Astrocyte (in vitro differentiated cells and primary cell): ENCODE data around the gene ZBTB22. TPM values are rescaled to one million over a fixed set of nuclear protein-coding genes. Genes with fewer than 3 reads are reported as not detected.

Experiments used
- DNase-seq: peaks from one replicate; pipeline ENCODE4 v3.0.0-alpha.2; 2010; ENCODE audit warnings: low read depth
- FAIRE-seq: peaks from 2 replicates; lab custom pipeline; 2011; peaks lifted over from hg19 to GRCh38; lab: Jason Lieb, UNC
- H2AFZ ChIP-seq: 2 replicates; pipeline ENCODE4 v1.6.0; 2012; ENCODE audit warnings: low read depth, low read length, inconsistent platforms
- H3K27ac ChIP-seq: 2 replicates; pipeline ENCODE4 v1.5.1; 2011; ENCODE audit warnings: low read depth, low read length, inconsistent platforms
- H3K27me3 ChIP-seq: 2 replicates; pipeline ENCODE4 v1.6.0; 2011; ENCODE audit warnings: low read length, inconsistent platforms; ENCODE audit not compliant: insufficient read depth
- H3K36me3 ChIP-seq: 2 replicates; pipeline ENCODE4 v1.5.1; 2011; ENCODE audit warnings: low read length, inconsistent platforms; ENCODE audit not compliant: insufficient read depth
- H3K4me1 ChIP-seq: 2 replicates; pipeline ENCODE4 v1.5.1; 2011; ENCODE audit warnings: low read length, inconsistent platforms; ENCODE audit not compliant: insufficient read depth
- H3K4me2 ChIP-seq: 2 replicates; pipeline ENCODE4 v1.6.0; 2012; ENCODE audit warnings: low read length, inconsistent platforms
- H3K4me3 ChIP-seq: 2 replicates; pipeline ENCODE4 v1.5.1; 2011; ENCODE audit warnings: low read depth, mild to moderate bottlenecking, low read length, inconsistent platforms; ENCODE audit not compliant: insufficient read depth
- H3K79me2 ChIP-seq: 2 replicates; pipeline ENCODE4 v1.6.0; 2012; ENCODE audit warnings: mild to moderate bottlenecking, low read length, inconsistent platforms; ENCODE audit not compliant: insufficient read depth
- H3K9ac ChIP-seq: 2 replicates; pipeline ENCODE4 v1.6.0; 2012; ENCODE audit warnings: mild to moderate bottlenecking, low read length, inconsistent platforms
- H3K9me3 ChIP-seq: 2 replicates; pipeline ENCODE4 v1.5.1; 2012; ENCODE audit warnings: low read depth, mild to moderate bottlenecking, low read length, inconsistent platforms; ENCODE audit not compliant: insufficient read depth
- H4K20me1 ChIP-seq: 2 replicates; pipeline ENCODE4 v1.6.0; 2012; ENCODE audit warnings: low read length, inconsistent platforms; ENCODE audit not compliant: insufficient read depth
- H3K27ac Mint-ChIP-seq: one replicate; pipeline ENCODE4 v1.8.0; 2021; ENCODE audit warnings: mild to moderate bottlenecking, mixed read lengths; ENCODE audit not compliant: unreplicated experiment
- H3K27me3 Mint-ChIP-seq: one replicate; pipeline ENCODE4 v1.8.0; 2021; ENCODE audit warnings: low read depth, mixed read lengths; ENCODE audit not compliant: unreplicated experiment
- H3K36me3 Mint-ChIP-seq: one replicate; pipeline ENCODE4 v1.8.0; 2021; ENCODE audit warnings: low read depth, mixed read lengths; ENCODE audit not compliant: unreplicated experiment
- H3K4me1 Mint-ChIP-seq: one replicate; pipeline ENCODE4 v1.8.0; 2021; ENCODE audit warnings: low read depth, mixed read lengths; ENCODE audit not compliant: unreplicated experiment
- H3K4me3 Mint-ChIP-seq: one replicate; pipeline ENCODE4 v1.8.0; 2021; ENCODE audit warnings: mild to moderate bottlenecking, moderate library complexity, mixed read lengths; ENCODE audit not compliant: unreplicated experiment
- H3K9me3 Mint-ChIP-seq: one replicate; pipeline ENCODE4 v1.8.0; 2021; ENCODE audit warnings: mild to moderate bottlenecking, mixed read lengths; ENCODE audit not compliant: unreplicated experiment
- EZH2 ChIP-seq: IDR thresholded peaks from 2 replicates; pipeline ENCODE4 v1.6.1; 2012; ENCODE audit warnings: mild to moderate bottlenecking, low read length, inconsistent platforms; ENCODE audit not compliant: insufficient read depth
- total RNA-seq: library from RNA; stranded (reverse); gene quantifications from 2 replicates; pipeline ENCODE4 v1.2.1, GENCODE V29; 2021
- TF ChIP-seq, protein P1 (sequence below): IDR thresholded peaks from 2 replicates; pipeline ENCODE4 v1.5.1; 2011; ENCODE audit warnings: low read depth, mild to moderate bottlenecking, inconsistent platforms, low read length, moderate library complexity; ENCODE audit not compliant: insufficient read depth

Gene ZBTB22
- total RNA-seq, 1 donor from 2014 or later, result 13.1 TPM

DNA sequence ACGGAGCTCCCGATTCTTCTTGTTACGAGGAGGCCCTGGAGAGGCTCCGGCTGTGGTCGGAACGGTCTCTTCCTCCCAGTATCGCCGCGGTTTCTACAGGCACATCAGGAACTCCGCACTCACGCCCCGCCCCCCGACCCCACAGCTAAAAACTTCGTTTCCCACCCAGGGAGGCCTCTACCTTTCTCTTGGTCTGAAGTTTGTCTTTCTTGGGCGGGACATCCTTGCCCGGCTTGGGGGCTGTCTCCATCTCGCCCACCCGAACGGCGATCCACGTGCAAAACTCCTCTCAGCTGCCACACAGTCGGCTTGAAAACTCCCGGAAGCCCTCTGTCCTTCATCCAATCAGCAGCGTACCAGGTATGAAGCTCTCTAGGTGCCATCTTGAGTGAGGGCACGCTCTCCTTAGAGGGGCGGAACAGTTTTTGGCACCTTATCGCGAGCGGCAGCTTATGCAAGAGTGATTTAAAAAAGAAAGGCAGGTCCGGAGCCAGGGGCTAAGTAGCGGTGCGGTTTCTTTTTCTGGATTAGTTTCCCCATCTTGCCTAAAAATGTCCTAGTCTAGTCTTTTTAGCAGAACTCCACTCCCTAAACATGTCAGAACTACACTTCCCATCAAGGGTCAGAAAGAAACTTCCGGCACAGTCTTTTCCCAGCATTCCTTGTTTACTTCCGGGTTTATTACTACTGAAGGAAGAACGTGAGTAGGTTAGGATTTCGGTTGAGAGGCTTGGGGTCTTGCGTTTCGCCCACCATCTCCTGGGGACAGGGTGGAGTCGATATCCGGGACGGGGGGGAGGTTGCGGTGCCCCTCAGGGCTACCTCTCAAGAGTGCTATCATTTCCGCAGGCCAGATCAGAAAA is 28.4 kb downstream of the ZBTB22 start, which contains the start of the genes PFDN6 and WDR46:
Gene PFDN6, plus strand, starts transcription at position 681 of the 863 bp plus-strand sequence. CDS start 256 bp downstream, outside the sequence.
Gene WDR46, minus strand, starts transcription at position 319 of the 863 bp plus-strand sequence. Its CDS starts 69 bp downstream, at position 250.
- peaks cover 31% of the 10 kb centered on the region for H3K36me3 ChIP-seq
- peak within 1 kb of the TSS; percentile 86 for H2AFZ ChIP-seq
- no peak for TF ChIP-seq EZH2
- TF ChIP-seq, protein P1, sequence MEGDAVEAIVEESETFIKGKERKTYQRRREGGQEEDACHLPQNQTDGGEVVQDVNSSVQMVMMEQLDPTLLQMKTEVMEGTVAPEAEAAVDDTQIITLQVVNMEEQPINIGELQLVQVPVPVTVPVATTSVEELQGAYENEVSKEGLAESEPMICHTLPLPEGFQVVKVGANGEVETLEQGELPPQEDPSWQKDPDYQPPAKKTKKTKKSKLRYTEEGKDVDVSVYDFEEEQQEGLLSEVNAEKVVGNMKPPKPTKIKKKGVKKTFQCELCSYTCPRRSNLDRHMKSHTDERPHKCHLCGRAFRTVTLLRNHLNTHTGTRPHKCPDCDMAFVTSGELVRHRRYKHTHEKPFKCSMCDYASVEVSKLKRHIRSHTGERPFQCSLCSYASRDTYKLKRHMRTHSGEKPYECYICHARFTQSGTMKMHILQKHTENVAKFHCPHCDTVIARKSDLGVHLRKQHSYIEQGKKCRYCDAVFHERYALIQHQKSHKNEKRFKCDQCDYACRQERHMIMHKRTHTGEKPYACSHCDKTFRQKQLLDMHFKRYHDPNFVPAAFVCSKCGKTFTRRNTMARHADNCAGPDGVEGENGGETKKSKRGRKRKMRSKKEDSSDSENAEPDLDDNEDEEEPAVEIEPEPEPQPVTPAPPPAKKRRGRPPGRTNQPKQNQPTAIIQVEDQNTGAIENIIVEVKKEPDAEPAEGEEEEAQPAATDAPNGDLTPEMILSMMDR, result no peak
- peaks cover 22% of the 10 kb centered on the region for H3K4me1 Mint-ChIP-seq
- H3K4me3 Mint-ChIP-seq, result peak within 1 kb of the TSS; percentile 99
- FAIRE-seq (no peak), DNase-seq (peak; percentile 86)
- H3K4me1 ChIP-seq, result peaks cover 14% of the 10 kb centered on the region
- peak within 1 kb of the TSS; percentile 90 for H3K9ac ChIP-seq
- H3K36me3 Mint-ChIP-seq, result peaks cover 9% of the 10 kb centered on the region
- peaks cover 16% of the 10 kb centered on the region for H4K20me1 ChIP-seq
- no peaks in the 10 kb centered on the region for H3K9me3 ChIP-seq
- H3K27ac ChIP-seq, result peak within 1 kb of the TSS; percentile 55
- H3K79me2 ChIP-seq, result peaks cover 66% of the 10 kb centered on the region
- peak within 1 kb of the TSS; percentile 96 for H3K4me3 ChIP-seq
- H3K9me3 Mint-ChIP-seq, result peaks cover 2% of the 10 kb centered on the region
- H3K4me2 ChIP-seq, result peak within 1 kb of the TSS; percentile 90
- no peaks in the 10 kb centered on the region for H3K27me3 Mint-ChIP-seq
- no peaks in the 10 kb centered on the region for H3K27me3 ChIP-seq
- peak within 1 kb of the TSS; percentile 89 for H3K27ac Mint-ChIP-seq

DNA sequence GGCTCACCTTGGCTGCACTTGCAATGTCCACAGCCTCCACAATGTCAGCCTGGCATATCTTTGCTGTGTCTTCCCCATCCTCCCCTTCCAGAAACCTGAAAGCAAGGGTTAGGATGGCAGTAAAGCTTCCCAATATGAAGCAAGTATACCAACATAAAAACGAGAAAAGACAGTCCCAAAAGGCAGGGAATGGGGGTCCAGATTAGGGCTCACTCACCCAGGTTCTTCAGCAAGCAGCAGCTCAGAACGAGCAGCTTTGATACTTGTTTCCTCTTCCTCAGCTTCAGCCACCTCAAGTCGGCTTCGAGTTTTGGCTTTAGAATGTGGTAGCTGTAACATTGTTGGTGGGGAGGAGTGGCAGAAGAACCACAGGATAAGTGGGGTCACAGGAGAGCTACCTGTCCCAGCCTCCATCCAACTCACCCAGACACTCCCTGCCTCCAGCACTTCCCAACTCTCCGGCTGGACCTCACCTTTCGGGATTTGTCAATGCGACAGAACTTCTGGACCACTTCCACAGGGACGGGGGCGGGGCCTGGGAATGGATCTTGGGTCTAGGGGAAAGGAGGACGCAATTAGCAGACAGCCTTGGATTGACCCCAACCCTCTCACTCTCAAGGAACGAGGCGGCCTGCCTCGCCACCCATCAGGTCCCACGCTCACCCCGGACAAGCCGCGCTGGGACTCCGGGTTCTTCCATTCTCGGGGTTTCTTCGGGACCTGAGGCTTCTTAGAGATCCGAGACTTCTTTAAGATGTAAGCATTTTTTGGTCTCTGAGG is 29.2 kb downstream of the ZBTB22 start:
- Histone ChIP-seq H3K79me2 (peaks cover 66% of the 10 kb centered on the region), H3K9ac (peak overlapping the region; percentile 90), H2AFZ (peak overlapping the region; percentile 86)

More for the DNA sequence above, 29.2 kb downstream of the ZBTB22 start:
- Mint-ChIP-seq H3K9me3 (peaks cover 2% of the 10 kb centered on the region), H3K36me3 (peaks cover 7% of the 10 kb centered on the region), H3K4me1 (peaks cover 22% of the 10 kb centered on the region), H3K27me3 (no peaks in the 10 kb centered on the region), H3K4me3 (peak overlapping the region; percentile 99), H3K27ac (peak overlapping the region; percentile 43)
- DNase-seq, result no peak
- no peak for FAIRE-seq
- Histone ChIP-seq H3K4me2 (peak overlapping the region; percentile 90), H3K27ac (peak overlapping the region; percentile 55), H4K20me1 (peaks cover 16% of the 10 kb centered on the region), H3K36me3 (peaks cover 33% of the 10 kb centered on the region), H3K27me3 (no peaks in the 10 kb centered on the region), H3K4me3 (peak overlapping the region; percentile 96), H3K9me3 (no peaks in the 10 kb centered on the region), H3K4me1 (peaks cover 14% of the 10 kb centered on the region)
- TF ChIP-seq, protein P1, result no peak
- no peak for TF ChIP-seq EZH2
